GM23338 (cell line): ENCODE data around the gene SLC45A2. TPM values are rescaled to one million over a fixed set of nuclear protein-coding genes. Genes with fewer than 3 reads are reported as not detected.

Experiments used
- ATAC-seq: fragments of 200-7000 bp; cut with Tn5 transposase; 3 replicates; pipeline ENCODE4 v1.9.1; 2020
- DNase-seq: peaks from one replicate; pipeline ENCODE4 v3.0.0-alpha.2; 2015; ENCODE audit warnings: low spot score
- H2AFZ ChIP-seq: fragments of 200-600 bp; sonication (generic); 2 replicates; pipeline ENCODE4 v1.8.0; 2016; ENCODE audit warnings: antibody characterized with exemption, mild to moderate bottlenecking, moderate library complexity
- H3F3A ChIP-seq: fragments of 200-600 bp; sonication (generic); replicated peaks from 2 replicates; pipeline ENCODE4 v1.8.0; 2017; ENCODE audit warnings: antibody characterized with exemption, mixed run types, low read depth
- H3K27ac ChIP-seq: fragments of 200-600 bp; sonication (generic); 2 replicates; pipeline ENCODE4 v1.6.1; 2016; ENCODE audit warnings: low read depth
- H3K27me3 ChIP-seq: fragments of 200-600 bp; sonication (generic); 2 replicates; pipeline ENCODE4 v1.8.0; 2016; ENCODE audit warnings: mild to moderate bottlenecking, mixed run types, moderate library complexity; ENCODE audit not compliant: insufficient read depth
- H3K36me3 ChIP-seq: fragments of 200-600 bp; sonication (generic); 2 replicates; pipeline ENCODE4 v1.8.0; 2016; ENCODE audit warnings: mild to moderate bottlenecking; ENCODE audit not compliant: insufficient read depth
- H3K4me1 ChIP-seq: fragments of 200-600 bp; sonication (generic); 2 replicates; pipeline ENCODE4 v1.8.0; 2016; ENCODE audit warnings: mild to moderate bottlenecking, moderate library complexity; ENCODE audit not compliant: insufficient read depth
- H3K4me2 ChIP-seq: fragments of 200-600 bp; sonication (generic); 2 replicates; pipeline ENCODE4 v1.7.1; 2017; ENCODE audit warnings: mixed run types
- H3K4me3 ChIP-seq: fragments of 200-600 bp; sonication (generic); 2 replicates; pipeline ENCODE4 v1.6.1; 2016; ENCODE audit warnings: mixed run types
- H3K79me2 ChIP-seq: fragments of 200-600 bp; sonication (generic); replicated peaks from 2 replicates; pipeline ENCODE4 v1.8.0; 2017; ENCODE audit warnings: mild to moderate bottlenecking; ENCODE audit not compliant: insufficient read depth
- H3K9me2 ChIP-seq: fragments of 200-600 bp; sonication (generic); 2 replicates; pipeline ENCODE4 v1.8.0; 2017; ENCODE audit not compliant: insufficient read depth
- H4K20me1 ChIP-seq: fragments of 200-600 bp; sonication (generic); replicated peaks from 2 replicates; pipeline ENCODE4 v1.8.0; 2017; ENCODE audit warnings: mild to moderate bottlenecking; ENCODE audit not compliant: insufficient read depth
- H3K27ac Mint-ChIP-seq: 2 replicates; pipeline ENCODE4 v1.8.0; 2020; ENCODE audit warnings: inconsistent platforms, mild to moderate bottlenecking, moderate library complexity, mixed read lengths
- H3K27me3 Mint-ChIP-seq: 3 replicates; pipeline ENCODE4 v1.8.0; 2022; ENCODE audit warnings: low read depth, mild to moderate bottlenecking, moderate library complexity, mixed read lengths, inconsistent platforms; ENCODE audit not compliant: insufficient read depth, poor library complexity
- H3K36me3 Mint-ChIP-seq: 3 replicates; pipeline ENCODE4 v1.8.0; 2021; ENCODE audit warnings: low read depth, mild to moderate bottlenecking, inconsistent platforms, moderate library complexity, mixed read lengths
- H3K4me1 Mint-ChIP-seq: 3 replicates; pipeline ENCODE4 v1.8.0; 2020; ENCODE audit warnings: mild to moderate bottlenecking, inconsistent platforms, mixed read lengths
- H3K4me3 Mint-ChIP-seq: 3 replicates; pipeline ENCODE4 v1.8.0; 2021; ENCODE audit warnings: moderate library complexity, mild to moderate bottlenecking, inconsistent platforms, mixed read lengths
- H3K9me3 Mint-ChIP-seq: 3 replicates; pipeline ENCODE4 v1.8.0; 2020; ENCODE audit warnings: moderate library complexity, mild to moderate bottlenecking, inconsistent platforms, mixed read lengths
- CTCF ChIP-seq, 2 experiments: fragments of 200-600 bp in 1 of 2; sonication (generic) in 1 of 2; conservative IDR thresholded peaks; 2 replicates each; pipeline versions ENCODE4 v1.5.1 to v1.6.1; 2016 to 2017; ENCODE audit warnings: antibody characterized with exemption in 2 of 2, low read depth in 2 of 2, mild to moderate bottlenecking in 2 of 2, moderate library complexity in 1 of 2
- ETS1 ChIP-seq: IDR thresholded peaks from 2 replicates; pipeline ENCODE4 v1.6.1; 2016; ENCODE audit warnings: antibody characterized with exemption
- EZH2phosphoT487 ChIP-seq: fragments of 200-600 bp; sonication (generic); IDR thresholded peaks from one replicate; pipeline ENCODE4 v1.8.1; 2018; ENCODE audit warnings: antibody characterized with exemption; ENCODE audit not compliant: unreplicated experiment
- JUNB ChIP-seq: IDR thresholded peaks from one replicate; pipeline ENCODE4 v1.6.1; 2016; ENCODE audit warnings: antibody characterized with exemption; ENCODE audit not compliant: unreplicated experiment
- ZNF331 ChIP-seq: fragments of 250-450 bp; sonication (Bioruptor Pico); IDR thresholded peaks from 2 replicates; pipeline ENCODE4 v1.5.0; 2020; ENCODE audit warnings: low read depth, mild to moderate bottlenecking, moderate library complexity
- ZNF462 ChIP-seq: fragments of 250-450 bp; sonication (Bioruptor Pico); IDR thresholded peaks from 2 replicates; pipeline ENCODE4 v1.5.0; 2020; ENCODE audit warnings: mild to moderate bottlenecking, moderate library complexity
- polyA plus RNA-seq: library from polyadenylated mRNA; unstranded; fragments of >200 nt; fragmentation: Nextera tagmentation; extraction: Ambion mirVana; gene quantifications from 2 replicates; pipeline ENCODE4 v1.2.1, GENCODE V29; 2016
- total RNA-seq: library from RNA; depleted of rRNA; stranded (reverse); fragments of >200 nt; shearing (Covaris generic); gene quantifications from 2 replicates; pipeline ENCODE4 v1.2.3, GENCODE V29; 2014

SLC45A2 gene
- total and polyA plus RNA-seq, 2 experiments from 2014 or later = not detected

GRCh38 chr5:34015120-34015822 is 30.8 kb upstream of the SLC45A2 start:
- Mint-ChIP-seq H3K9me3 (no peaks in the 10 kb centered on the region), H3K4me3 (no peak overlapping the region), H3K27me3 (no peaks in the 10 kb centered on the region), H3K27ac (no peak overlapping the region), H3K36me3 (no peaks in the 10 kb centered on the region), H3K4me1 (no peaks in the 10 kb centered on the region)
- no peak for ATAC-seq
- Histone ChIP-seq H3K9me2 (no peaks in the 10 kb centered on the region), H3K36me3 (no peaks in the 10 kb centered on the region), H3K27ac (no peak overlapping the region), H3K27me3 (no peaks in the 10 kb centered on the region), H2AFZ (no peak overlapping the region), H3K79me2 (no peaks in the 10 kb centered on the region), H4K20me1 (no peaks in the 10 kb centered on the region), H3F3A (no peaks in the 10 kb centered on the region), H3K4me2 (no peak overlapping the region), H3K4me3 (no peak overlapping the region), H3K4me1 (no peaks in the 10 kb centered on the region)
- DNase-seq = no peak
- TF ChIP-seq ZNF331 (no peak), CTCF (conservative IDR thresholded peaks at IDR 0.05; ENCODE audit: low read depth in 2 of 2) (no peak), ZNF462 (CRISPR knock-in tag) (no peak), EZH2phosphoT487 (no peak), ETS1 (no peak), JUNB (no peak)
